ENCODE measurements around the gene BZW2. TPM values are rescaled to one million over a fixed set of nuclear protein-coding genes. Genes with fewer than 3 reads are reported as not detected.
"Not testable (repeated sequence)": the region's sequence is repeated elsewhere in the genome, so short reads cannot be mapped to it uniquely, and the experiment has no call there.

Gene BZW2
- polyA plus RNA-seq, 1 donor (not counting 4 experiments of a cell fraction or from before 2014, with no cell fraction given): 65.7 TPM

DNA sequence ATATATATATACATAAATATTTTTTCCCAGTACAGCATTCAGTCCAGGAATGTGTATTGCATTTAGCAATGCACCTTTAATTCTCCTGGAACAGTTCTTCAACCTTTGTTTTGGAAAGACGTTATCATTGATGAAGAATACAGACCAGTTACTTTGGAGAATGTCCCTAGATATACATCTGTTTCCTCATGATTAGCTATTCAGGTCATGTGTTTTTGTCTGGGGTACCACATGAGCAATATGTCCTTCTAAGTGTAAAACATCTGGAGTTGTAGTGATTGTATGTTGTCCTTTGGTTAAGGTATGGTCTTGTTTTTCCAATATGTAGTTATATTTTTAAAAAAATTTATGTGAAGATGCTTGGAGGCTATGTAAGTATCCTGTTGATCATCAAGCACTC lies 10.2 kb downstream of the BZW2 start:
- TF ChIP-seq, protein P1, sequence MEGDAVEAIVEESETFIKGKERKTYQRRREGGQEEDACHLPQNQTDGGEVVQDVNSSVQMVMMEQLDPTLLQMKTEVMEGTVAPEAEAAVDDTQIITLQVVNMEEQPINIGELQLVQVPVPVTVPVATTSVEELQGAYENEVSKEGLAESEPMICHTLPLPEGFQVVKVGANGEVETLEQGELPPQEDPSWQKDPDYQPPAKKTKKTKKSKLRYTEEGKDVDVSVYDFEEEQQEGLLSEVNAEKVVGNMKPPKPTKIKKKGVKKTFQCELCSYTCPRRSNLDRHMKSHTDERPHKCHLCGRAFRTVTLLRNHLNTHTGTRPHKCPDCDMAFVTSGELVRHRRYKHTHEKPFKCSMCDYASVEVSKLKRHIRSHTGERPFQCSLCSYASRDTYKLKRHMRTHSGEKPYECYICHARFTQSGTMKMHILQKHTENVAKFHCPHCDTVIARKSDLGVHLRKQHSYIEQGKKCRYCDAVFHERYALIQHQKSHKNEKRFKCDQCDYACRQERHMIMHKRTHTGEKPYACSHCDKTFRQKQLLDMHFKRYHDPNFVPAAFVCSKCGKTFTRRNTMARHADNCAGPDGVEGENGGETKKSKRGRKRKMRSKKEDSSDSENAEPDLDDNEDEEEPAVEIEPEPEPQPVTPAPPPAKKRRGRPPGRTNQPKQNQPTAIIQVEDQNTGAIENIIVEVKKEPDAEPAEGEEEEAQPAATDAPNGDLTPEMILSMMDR (optimal IDR thresholded peaks at IDR 0.05 in 1 of 3, IDR thresholded peaks at IDR 0.05 in 1 of 3, conservative IDR thresholded peaks at IDR 0.05 in 1 of 3; ENCODE audit: extremely low read depth in 1 of 3, insufficient read depth in 2 of 3, low read length in 3 of 3): no peak
- TF ChIP-seq EZH2 (IDR thresholded peaks at IDR 0.05; ENCODE audit: low read length): no peak
- Histone ChIP-seq H3K4me2 (ENCODE audit: control insufficient read depth, extremely low read depth, insufficient read depth, low read depth, low read length) (no peak overlapping the region), H3K4me3 (ENCODE audit: control insufficient read depth in 2 of 3, extremely low read depth in 1 of 3, insufficient read depth in 2 of 3, low read depth in 1 of 3, low read length in 3 of 3) (no peak overlapping the region), H3K27ac (ENCODE audit: control insufficient read depth, insufficient read depth, low read length) (no peak overlapping the region), H4K20me1 (ENCODE audit: control insufficient read depth, extremely low read depth, insufficient read depth, low read length) (no peaks in the 10 kb centered on the region), H2AFZ (ENCODE audit: control insufficient read depth, low read length) (no peak overlapping the region), H3K4me1 (ENCODE audit: control insufficient read depth, extremely low read depth, insufficient read depth, low read length) (peaks cover 44% of the 10 kb centered on the region), H3K9me3 (ENCODE audit: control insufficient read depth, low read depth, low read length) (no peaks in the 10 kb centered on the region), H3K9ac (ENCODE audit: control insufficient read depth, extremely low read depth, insufficient read depth, low read length) (no peak overlapping the region), H3K36me3 (ENCODE audit: control insufficient read depth in 2 of 2, extremely low read depth in 1 of 2, insufficient read depth in 2 of 2, low read length in 2 of 2) (no peaks in the 10 kb centered on the region), H3K79me2 (ENCODE audit: control insufficient read depth, insufficient read depth, low read length) (peaks cover 80% of the 10 kb centered on the region), H3K27me3 (ENCODE audit: control insufficient read depth, extremely low read depth, insufficient read depth, low read length) (no peaks in the 10 kb centered on the region), H3K9me1 (ENCODE audit: control insufficient read depth, extremely low read depth, insufficient read depth, low read length) (no peaks in the 10 kb centered on the region)
- dilution Hi-C loops (cut with MboI; ENCODE audit: extremely low pct_ligation_motif_present, low sequenced_read_pairs): no loop called here
- DNase-seq (ENCODE audit: low read depth, low spot score): no peak
- FAIRE-seq: no peak

DNA sequence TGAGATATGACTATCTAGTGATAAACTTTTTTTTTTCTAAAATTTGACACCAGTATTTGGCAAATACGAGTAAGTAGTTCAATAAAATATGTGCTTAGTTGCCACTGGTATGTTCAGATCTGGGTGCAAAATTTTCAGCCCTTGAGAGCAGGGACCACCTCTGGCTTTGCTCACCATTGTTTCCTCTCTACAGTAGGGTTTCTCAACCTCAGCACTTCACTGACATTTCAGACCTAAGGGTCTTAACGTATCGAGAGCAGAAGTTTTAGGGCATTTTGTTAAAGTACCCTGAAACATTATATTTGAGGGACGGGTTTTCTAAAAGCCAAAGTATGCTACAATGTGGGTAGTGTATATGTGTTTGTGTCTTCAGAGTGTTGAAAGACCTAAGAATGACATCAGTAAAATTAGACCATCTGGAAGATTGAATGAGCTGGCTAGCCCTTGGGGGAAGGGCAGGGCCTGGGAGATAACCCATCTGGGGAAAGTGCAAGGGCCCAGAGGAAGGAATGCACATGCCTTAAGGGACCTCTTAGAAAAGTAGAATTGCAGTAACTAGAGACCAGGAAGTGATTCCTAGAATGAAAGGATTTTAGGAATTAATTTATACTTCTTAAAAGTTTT lies 11.8 kb downstream of the BZW2 start:
- dilution Hi-C loops (cut with MboI; ENCODE audit: extremely low pct_ligation_motif_present, low sequenced_read_pairs): no loop called here
- Histone ChIP-seq H3K27ac (ENCODE audit: control insufficient read depth, insufficient read depth, low read length) (peak overlapping the region; percentile 2), H3K27me3 (ENCODE audit: control insufficient read depth, extremely low read depth, insufficient read depth, low read length) (no peaks in the 10 kb centered on the region), H3K9ac (ENCODE audit: control insufficient read depth, extremely low read depth, insufficient read depth, low read length) (no peak overlapping the region), H3K9me3 (ENCODE audit: control insufficient read depth, low read depth, low read length) (no peaks in the 10 kb centered on the region), H3K36me3 (ENCODE audit: control insufficient read depth in 2 of 2, extremely low read depth in 1 of 2, insufficient read depth in 2 of 2, low read length in 2 of 2) (no peaks in the 10 kb centered on the region), H4K20me1 (ENCODE audit: control insufficient read depth, extremely low read depth, insufficient read depth, low read length) (no peaks in the 10 kb centered on the region), H3K4me2 (ENCODE audit: control insufficient read depth, extremely low read depth, insufficient read depth, low read depth, low read length) (peak overlapping the region; percentile 1), H3K4me3 (ENCODE audit: control insufficient read depth in 2 of 3, extremely low read depth in 1 of 3, insufficient read depth in 2 of 3, low read depth in 1 of 3, low read length in 3 of 3) (no peak overlapping the region), H2AFZ (ENCODE audit: control insufficient read depth, low read length) (no peak overlapping the region), H3K9me1 (ENCODE audit: control insufficient read depth, extremely low read depth, insufficient read depth, low read length) (no peaks in the 10 kb centered on the region), H3K79me2 (ENCODE audit: control insufficient read depth, insufficient read depth, low read length) (peaks cover 81% of the 10 kb centered on the region), H3K4me1 (ENCODE audit: control insufficient read depth, extremely low read depth, insufficient read depth, low read length) (peaks cover 35% of the 10 kb centered on the region)
- no peak for DNase-seq (ENCODE audit: low read depth, low spot score)
- no peak for TF ChIP-seq EZH2 (IDR thresholded peaks at IDR 0.05; ENCODE audit: low read length)
- TF ChIP-seq, protein P1 (optimal IDR thresholded peaks at IDR 0.05 in 1 of 3, IDR thresholded peaks at IDR 0.05 in 1 of 3, conservative IDR thresholded peaks at IDR 0.05 in 1 of 3; ENCODE audit: extremely low read depth in 1 of 3, insufficient read depth in 2 of 3, low read length in 3 of 3): no peak
- FAIRE-seq: peak; percentile 64

DNA sequence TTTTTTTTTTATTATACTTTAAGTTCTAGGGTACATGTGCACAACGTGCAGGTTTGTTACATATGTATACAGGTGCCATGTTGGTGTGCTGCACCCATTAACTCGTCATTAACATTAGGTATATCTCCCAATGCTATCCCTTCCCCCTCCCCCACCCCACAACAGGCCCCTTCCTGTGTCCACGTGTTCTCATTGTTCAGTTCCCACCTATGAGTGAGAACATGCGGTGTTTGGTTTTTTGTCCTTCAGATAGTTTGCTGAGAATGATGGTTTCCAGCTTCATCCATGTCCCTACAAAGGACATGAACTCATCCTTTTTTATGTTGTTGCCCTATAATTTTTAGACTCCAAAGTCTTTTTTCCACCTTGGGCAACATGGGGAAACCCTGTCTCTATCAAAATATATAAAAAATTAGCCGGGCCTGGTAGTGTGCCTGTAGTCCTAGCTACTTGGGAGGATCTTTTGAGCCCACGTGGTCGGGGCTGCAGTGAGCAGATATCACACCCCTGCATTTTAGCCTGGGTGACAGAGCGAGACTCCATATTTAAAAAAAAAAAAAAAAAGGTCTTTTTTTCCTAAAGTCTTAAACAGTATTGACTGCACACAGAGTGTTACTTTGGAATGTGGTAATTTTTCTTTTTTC lies 14.0 kb downstream of the BZW2 start:
- H3K36me3 ChIP-seq (ENCODE audit: control insufficient read depth in 2 of 2, extremely low read depth in 1 of 2, insufficient read depth in 2 of 2, low read length in 2 of 2); H2AFZ ChIP-seq (ENCODE audit: control insufficient read depth, low read length); H3K9ac ChIP-seq (ENCODE audit: control insufficient read depth, extremely low read depth, insufficient read depth, low read length); FAIRE-seq; dilution Hi-C loops (cut with MboI; ENCODE audit: extremely low pct_ligation_motif_present, low sequenced_read_pairs); H3K4me2 ChIP-seq (ENCODE audit: control insufficient read depth, extremely low read depth, insufficient read depth, low read depth, low read length); H4K20me1 ChIP-seq (ENCODE audit: control insufficient read depth, extremely low read depth, insufficient read depth, low read length); H3K4me3 ChIP-seq (ENCODE audit: control insufficient read depth in 2 of 3, extremely low read depth in 1 of 3, insufficient read depth in 2 of 3, low read depth in 1 of 3, low read length in 3 of 3); H3K9me3 ChIP-seq (ENCODE audit: control insufficient read depth, low read depth, low read length); H3K9me1 ChIP-seq (ENCODE audit: control insufficient read depth, extremely low read depth, insufficient read depth, low read length); DNase-seq (ENCODE audit: low read depth, low spot score); H3K27ac ChIP-seq (ENCODE audit: control insufficient read depth, insufficient read depth, low read length); H3K27me3 ChIP-seq (ENCODE audit: control insufficient read depth, extremely low read depth, insufficient read depth, low read length): not testable (repeated sequence)
- peaks cover 22% of the 10 kb centered on the region for H3K4me1 ChIP-seq (ENCODE audit: control insufficient read depth, extremely low read depth, insufficient read depth, low read length)
- peaks cover 81% of the 10 kb centered on the region for H3K79me2 ChIP-seq (ENCODE audit: control insufficient read depth, insufficient read depth, low read length)
